HepG2 (cell line): ENCODE results near the gene ANKRD11. TPM values are rescaled to one million over a fixed set of nuclear protein-coding genes. Genes with fewer than 3 reads are reported as not detected.

Experiments used
- ATAC-seq: fragments of 200-7000 bp; cut with Tn5 transposase; 3 replicates; pipeline ENCODE4 v1.9.1; 2020; ENCODE audit warnings: mild to moderate bottlenecking, moderate library complexity
- BruUV-seq: library from RNA; stranded (reverse); fragments of 400-500 nt; replicated peaks from 2 replicates; lab custom pipeline; 2021; lab: Mats Ljungman, UMichigan
- CTCF ChIA-PET: fragments of 300-600 bp; formaldehyde crosslinking; extraction: SDS; loops from one replicate; lab custom pipeline; 2021; ENCODE audit warnings: low total read pairs, inconsistent platforms, low intra/inter-chr PET ratio; lab: Yijun Ruan, JAX
- POLR2A ChIA-PET: fragments of 350-600 bp; sonication (Branson Sonifier 250); formaldehyde crosslinking; loops from one replicate; lab custom pipeline; 2020; ENCODE audit warnings: antibody characterized with exemption, inconsistent platforms; lab: Yijun Ruan, JAX
- DNase-seq: peaks from one replicate; pipeline ENCODE4 v3.0.0-alpha.2; 2015; ENCODE audit warnings: low spot score
- FAIRE-seq: peaks from 3 replicates; lab custom pipeline; 2011; peaks lifted over from hg19 to GRCh38; lab: Jason Lieb, UNC
- H2AFZ ChIP-seq: one replicate; pipeline ENCODE4 v1.6.1; 2011; ENCODE audit warnings: low read length, inconsistent platforms
- H3K27ac ChIP-seq: fragments of 300-600 bp; 3 replicates; pipeline ENCODE4 v1.8.0; 2011; ENCODE audit warnings: mixed run types, mild to moderate bottlenecking, mixed read lengths, low read length, inconsistent platforms; ENCODE audit not compliant: insufficient read depth; ENCODE audit errors: extremely low read length
- H3K27me3 ChIP-seq, 2 experiments: fragments of 200-600 bp in 1 of 2; 2 replicates in 1 of 2; 3 replicates in 1 of 2; pipeline versions ENCODE4 v1.6.0 to v1.8.0; 2011; ENCODE audit warnings: low read length in 2 of 2, mild to moderate bottlenecking in 2 of 2, moderate library complexity in 2 of 2, inconsistent platforms in 1 of 2; ENCODE audit not compliant: insufficient read depth in 2 of 2, control insufficient read depth in 1 of 2
- H3K36me3 ChIP-seq, 2 experiments: fragments of 200-600 bp in 1 of 2; replicated peaks in 1 of 2; 2 replicates in 1 of 2; 3 replicates in 1 of 2; pipeline versions ENCODE4 v1.5.1 to v1.8.0; 2011; ENCODE audit warnings: low read length in 2 of 2, inconsistent platforms in 1 of 2; ENCODE audit not compliant: insufficient read depth in 2 of 2, control insufficient read depth in 1 of 2
- H3K4me1 ChIP-seq: 2 replicates; pipeline ENCODE4 v1.5.1; 2012; ENCODE audit warnings: low read length, inconsistent platforms; ENCODE audit not compliant: insufficient read depth
- H3K4me2 ChIP-seq: 2 replicates; pipeline ENCODE4 v1.6.0; 2011; ENCODE audit warnings: low read depth, low read length, inconsistent platforms
- H3K4me3 ChIP-seq, 3 experiments: fragments of 200-600 bp in 1 of 3; sonication (generic), shearing (Covaris generic) in 1 of 3; replicated peaks in 1 of 3; 2 replicates each; pipeline ENCODE4 v1.5.1; 2011 to 2016; ENCODE audit warnings: low read length in 3 of 3, inconsistent platforms in 2 of 3, low read depth in 2 of 3, mild to moderate bottlenecking in 2 of 3, control low read depth in 1 of 3, mixed read lengths in 1 of 3; ENCODE audit not compliant: insufficient read depth in 1 of 3
- H3K79me2 ChIP-seq: one replicate; pipeline ENCODE4 v1.6.1; 2011; ENCODE audit warnings: low read length, inconsistent platforms; ENCODE audit not compliant: insufficient read depth
- H3K9ac ChIP-seq: 2 replicates; pipeline ENCODE4 v1.6.0; 2011; ENCODE audit warnings: mild to moderate bottlenecking, low read depth, low read length, inconsistent platforms; ENCODE audit not compliant: insufficient read depth
- H3K9me3 ChIP-seq: 2 replicates; pipeline ENCODE4 v1.5.1; 2012; ENCODE audit warnings: mild to moderate bottlenecking, low read length
- H4K20me1 ChIP-seq: 2 replicates; pipeline ENCODE4 v1.6.0; 2011; ENCODE audit warnings: inconsistent platforms, mild to moderate bottlenecking, low read length, moderate library complexity; ENCODE audit not compliant: insufficient read depth
- BRF2 ChIP-seq: sonication (generic); formaldehyde crosslinking; IDR thresholded peaks from 2 replicates; pipeline ENCODE4 v1.8.1; 2022; ENCODE audit warnings: mild to moderate bottlenecking, missing genetic modification reagents
- NRL ChIP-seq: sonication (generic); formaldehyde crosslinking; IDR thresholded peaks from 2 replicates; pipeline ENCODE4 v1.5.0; 2020; ENCODE audit warnings: missing genetic modification reagents, mild to moderate bottlenecking, moderate library complexity, borderline replicate concordance
- POLR2A ChIP-seq, 2 experiments: IDR thresholded peaks; 2 replicates each; pipeline ENCODE4 v1.6.1; 2011; ENCODE audit warnings: low read depth in 2 of 2, low read length in 2 of 2, mild to moderate bottlenecking in 1 of 2, moderate library complexity in 1 of 2; ENCODE audit not compliant: insufficient read depth in 1 of 2
- SMYD3 ChIP-seq: sonication (generic); formaldehyde crosslinking; IDR thresholded peaks from 2 replicates; pipeline ENCODE4 v1.8.1; 2023; ENCODE audit warnings: mild to moderate bottlenecking, missing genetic modification reagents
- SP5 ChIP-seq: IDR thresholded peaks from 2 replicates; pipeline ENCODE4 v1.6.1; 2016; ENCODE audit warnings: low read depth, borderline replicate concordance
- THAP8 ChIP-seq: sonication (generic); formaldehyde crosslinking; IDR thresholded peaks from 2 replicates; pipeline ENCODE4 v1.5.1; 2020; ENCODE audit warnings: missing genetic modification reagents, mild to moderate bottlenecking, borderline replicate concordance
- XRCC5 ChIP-seq: fragments of 200-400 bp; formaldehyde crosslinking; optimal IDR thresholded peaks from 2 replicates; pipeline ENCODE3; 2017; ENCODE audit warnings: mild to moderate bottlenecking, low read length
- ZBTB38 ChIP-seq: sonication (generic); formaldehyde crosslinking; IDR thresholded peaks from 2 replicates; pipeline ENCODE4 v1.5.1; 2020; ENCODE audit warnings: mild to moderate bottlenecking, missing genetic modification reagents
- ZNF615 ChIP-seq: sonication (generic); formaldehyde crosslinking; IDR thresholded peaks from 2 replicates; pipeline ENCODE4 v1.5.0; 2020; ENCODE audit warnings: mild to moderate bottlenecking, missing genetic modification reagents, borderline replicate concordance
- ZNF800 ChIP-seq: sonication (generic); formaldehyde crosslinking; IDR thresholded peaks from 2 replicates; pipeline ENCODE4 v1.4.0; 2020; ENCODE audit warnings: missing genetic modification reagents
- ZSCAN31 ChIP-seq: sonication (generic); formaldehyde crosslinking; IDR thresholded peaks from 2 replicates; pipeline ENCODE4 v1.5.0; 2020; ENCODE audit warnings: low read depth, mild to moderate bottlenecking, missing genetic modification reagents
- WGBS: methylation state at CpG from one replicate; pipeline ENCODE4 v1.1.6; 2017; ENCODE audit warnings: low lambda C conversion rate; 5-methylcytosine and 5-hydroxymethylcytosine counted together
- in situ Hi-C: cut with HindIII; loops from 2 replicates; pipeline ENCODE4 v1.10.0; 2017; ENCODE audit warnings: low pct_unique_long_range_greater_than_20kb; ENCODE audit not compliant: extremely low pct_ligation_motif_present
- intact Hi-C: fragments of 100-400 bp; cut with micrococcal nuclease; formaldehyde crosslinking; loops from one replicate; pipeline ENCODE4 v1.10.0; 2022; ENCODE audit not compliant: unreplicated experiment
- polyA plus RNA-seq, 8 experiments: library from polyadenylated mRNA; depleted of rRNA in 3 of 8; stranded (reverse) in 7 of 8; unstranded in 1 of 8; fragments of >200 nt; fragmentation: Illumina TruSeq in 4 of 8; extraction: Trizol in 4 of 8; gene quantifications; 2 replicates each; pipeline versions ENCODE4 v1.2.1 to v1.2.3, GENCODE V29; 2011 to 2016; ENCODE audit warnings: low read depth in 4 of 8, missing spikeins in 1 of 8, mixed read lengths in 1 of 8; ENCODE audit not compliant: insufficient read depth in 1 of 8
- total RNA-seq, 5 experiments: library from RNA; depleted of rRNA; stranded (reverse); fragments of >200 nt; fragmentation: Illumina TruSeq; extraction: Trizol; gene quantifications; 2 replicates each; pipeline ENCODE4 v1.2.3, GENCODE V29; 2016; ENCODE audit warnings: low read depth in 1 of 5

ANKRD11 gene
- total and polyA plus RNA-seq, 2 of the 13 experiments (the other 11 are each of a cell fraction or from before 2014, with no cell fraction given): 21.4 to 38.4 TPM

GRCh38 chr16:89242795-89243200, 247.6 kb downstream of the ANKRD11 start:
- Histone ChIP-seq H3K9me3 (no peaks in the 10 kb centered on the region), H3K27me3 (no peaks in the 10 kb centered on the region; a peak in 1 of 5 replicates), H3K9ac (no peak overlapping the region), H2AFZ (no peak overlapping the region), H3K4me1 (peaks cover 45% of the 10 kb centered on the region), H4K20me1 (no peaks in the 10 kb centered on the region), H3K36me3 (no peaks in the 10 kb centered on the region), H3K27ac (peak overlapping the region; percentile 49), H3K79me2 (peaks cover 4% of the 10 kb centered on the region), H3K4me2 (no peak overlapping the region), H3K4me3 (no peak overlapping the region)
- ChIA-PET CTCF (no interaction called here), POLR2A (interaction anchor here (0.8 to 6.6 kb wide), 2 partner anchors 18 to 25 kb away, joined by 3 to 78 read pairs; partner anchors contain the start of gene ZNF778)
- in situ Hi-C loops: no loop called here
- FAIRE-seq: no peak
- TF ChIP-seq ZBTB38: peak; percentile 69; the same call in 1 of the 2 replicates
- 0 out of 2 replicates have a peak, but pooled peaks have one; percentile 22 for TF ChIP-seq NRL (CRISPR knock-in tag)
- TF ChIP-seq POLR2A (IDR thresholded peaks at IDR 0.05; ENCODE audit: insufficient read depth in 1 of 2, low read depth in 2 of 2, low read length in 2 of 2): peak in 1 of 2 experiments; percentile 29; a peak in 1 of 4 replicates
- no peak for TF ChIP-seq XRCC5
- BruUV-seq: no TSS peak
- 62% methylated on average over 12 of the region's 12 CpGs for WGBS
- no peak for ATAC-seq
- intact Hi-C loops: loop anchor here (5.0 kb wide), 1 partner anchor 265 kb away; the partner anchor contains the start of gene SPG7
- no peak for DNase-seq

DNA sequence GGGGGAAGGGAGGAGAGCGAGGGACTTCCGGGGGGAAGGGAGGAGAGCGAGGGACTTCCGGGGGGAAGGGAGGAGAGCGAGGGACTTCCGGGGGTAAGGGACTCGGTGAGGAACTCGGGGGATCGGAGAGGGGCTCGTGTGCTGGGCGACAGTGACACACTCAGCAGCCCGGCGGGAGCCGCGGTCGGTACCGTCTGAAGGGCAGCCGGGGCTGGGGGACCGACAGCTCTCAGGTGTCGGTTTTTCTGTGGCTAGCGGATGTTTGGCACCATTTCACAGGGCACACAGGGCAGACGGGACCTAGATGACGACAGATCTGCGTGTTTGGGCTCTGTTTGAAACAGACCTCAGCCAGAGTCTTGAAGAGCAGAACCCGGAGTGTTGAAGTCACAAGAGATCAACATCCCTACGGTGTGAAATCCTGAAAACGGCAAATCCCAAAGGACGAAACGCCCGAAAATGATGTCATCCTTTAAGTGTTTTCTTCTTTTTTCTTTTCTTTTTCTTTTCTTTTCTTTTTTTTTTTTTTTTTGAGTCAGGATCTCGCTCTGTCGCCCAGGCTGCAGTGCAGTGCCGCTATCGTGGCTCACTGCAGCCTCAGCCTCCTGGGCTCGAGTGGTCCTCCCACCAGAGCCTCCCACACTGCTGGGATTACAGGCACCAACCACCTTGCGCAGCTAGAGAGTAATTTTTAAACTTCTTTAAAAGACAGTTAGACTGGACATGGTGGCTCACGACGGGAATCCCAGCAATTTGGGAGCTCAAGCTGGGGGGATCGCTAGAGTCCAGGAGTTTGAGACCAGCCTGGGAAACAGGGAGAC, 249.0 kb downstream of the ANKRD11 start:
- FAIRE-seq (no peak), DNase-seq (peak; percentile 82), ATAC-seq (peak; percentile 89)
- Histone ChIP-seq H3K9ac (peak overlapping the region; percentile 99), H3K79me2 (peaks cover 4% of the 10 kb centered on the region), H3K4me2 (peak overlapping the region; percentile 100), H3K27me3 (no peaks in the 10 kb centered on the region; a peak in 1 of 5 replicates), H3K27ac (peak overlapping the region; percentile 96), H2AFZ (peak overlapping the region; percentile 58), H3K9me3 (no peaks in the 10 kb centered on the region), H3K36me3 (no peaks in the 10 kb centered on the region), H3K4me3 (peak overlapping the region; percentile 66 to 99 (median 90)), H3K4me1 (peaks cover 41% of the 10 kb centered on the region), H4K20me1 (no peaks in the 10 kb centered on the region)
- CTCF ChIA-PET: interaction anchor here (0.8 to 1.3 kb wide), 2 partner anchors 48 to 1707 kb away, joined by 3 to 7 read pairs; no protein-coding TSS in a partner anchor
- POLR2A ChIA-PET: interaction anchor here (0.7 to 1.8 kb wide), 14 partner anchors 10 to 267 kb away, joined by 3 to 12 read pairs (median 4); partner anchors contain the start of genes ACSF3, CDH15, SLC22A31 and SPG7
- WGBS: 3% methylated on average over 36 of the region's 39 CpGs
- intact Hi-C loops: loop anchor here (5.0 kb wide), 1 partner anchor 266 kb away; the partner anchor contains the start of gene SPG7
- in situ Hi-C loops: no loop called here
- BruUV-seq: TSS peak; percentile 94
- no peak; the same call in 1 of the 2 replicates for TF ChIP-seq SMYD3 (CRISPR knock-in tag)
- 0 out of 2 replicates have a peak, but pooled peaks have one; percentile 83 for TF ChIP-seq THAP8 (CRISPR knock-in tag)
- TF ChIP-seq ZNF615 (CRISPR knock-in tag): no peak
- TF ChIP-seq BRF2: no peak; the same call in 1 of the 2 replicates
- peak; percentile 44; the same call in 1 of the 2 replicates for TF ChIP-seq SP5
- TF ChIP-seq ZNF800 (CRISPR knock-in tag): peak; percentile 72; the same call in 1 of the 2 replicates
- peak; percentile 96 for TF ChIP-seq ZSCAN31 (CRISPR knock-in tag)
